ENCODE data around the gene TBKBP1.

Gene TBKBP1

GRCh38 chr17:47693731-47694580 is at the start of gene TBKBP1:
TBKBP1 (plus strand) TSS chr17:47694161; CDS start chr17:47696113, 1,952 bp downstream.
- in situ Hi-C loops (cut with HindIII; ENCODE audit: low sequenced_read_pairs), result no loop called here

- in situ Hi-C loops (cut with HindIII; ENCODE audit: low sequenced_read_pairs), result no loop called here
These were observed 49.6 kb upstream of the TBKBP1 start for GRCh38 chr17:47644324-47644723.

- in situ Hi-C loops (cut with HindIII; ENCODE audit: low sequenced_read_pairs), result no loop called here
These were observed 44.6 kb upstream of the TBKBP1 start, which contains the start of gene KPNB1 for GRCh38 chr17:47649153-47649971. KPNB1 (plus strand) TSS chr17:47649919; CDS start chr17:47650245, 326 bp downstream.

- in situ Hi-C loops (cut with HindIII; ENCODE audit: low sequenced_read_pairs), result no loop called here
These were observed 43.9 kb upstream of the TBKBP1 start for GRCh38 chr17:47649972-47650524.

- in situ Hi-C loops (cut with HindIII; ENCODE audit: low sequenced_read_pairs), result no loop called here
These were observed 43.1 kb upstream of the TBKBP1 start for GRCh38 chr17:47650525-47651522.

GRCh38 chr17:47651704-47652103 is 42.3 kb upstream of the TBKBP1 start:
- in situ Hi-C loops (cut with HindIII; ENCODE audit: low sequenced_read_pairs), result no loop called here

- in situ Hi-C loops (cut with HindIII; ENCODE audit: low sequenced_read_pairs), result no loop called here
These were observed 41.4 kb upstream of the TBKBP1 start for GRCh38 chr17:47652570-47652969.

GRCh38 chr17:47653442-47653841 is 40.5 kb upstream of the TBKBP1 start:
- in situ Hi-C loops (cut with HindIII; ENCODE audit: low sequenced_read_pairs), result no loop called here

- in situ Hi-C loops (cut with HindIII; ENCODE audit: low sequenced_read_pairs), result no loop called here
These were observed 39.0 kb upstream of the TBKBP1 start for GRCh38 chr17:47654991-47655390.

- in situ Hi-C loops (cut with HindIII; ENCODE audit: low sequenced_read_pairs), result no loop called here
These were observed 33.9 kb upstream of the TBKBP1 start for GRCh38 chr17:47660064-47660492.

- in situ Hi-C loops (cut with HindIII; ENCODE audit: low sequenced_read_pairs), result no loop called here
These were observed 29.9 kb upstream of the TBKBP1 start for GRCh38 chr17:47663912-47664623.

GRCh38 chr17:47664624-47664941 is 29.4 kb upstream of the TBKBP1 start:
- in situ Hi-C loops (cut with HindIII; ENCODE audit: low sequenced_read_pairs), result no loop called here

- in situ Hi-C loops (cut with HindIII; ENCODE audit: low sequenced_read_pairs), result no loop called here
These were observed 28.3 kb upstream of the TBKBP1 start for GRCh38 chr17:47665655-47666054.

GRCh38 chr17:47669081-47669480 is 24.9 kb upstream of the TBKBP1 start:
- in situ Hi-C loops (cut with HindIII; ENCODE audit: low sequenced_read_pairs), result no loop called here

- in situ Hi-C loops (cut with HindIII; ENCODE audit: low sequenced_read_pairs), result loop anchor here (5.0 kb wide), 1 partner anchor 47 kb away; no protein-coding TSS in a partner anchor
These were observed 23.9 kb upstream of the TBKBP1 start for GRCh38 chr17:47670064-47670463.

- in situ Hi-C loops (cut with HindIII; ENCODE audit: low sequenced_read_pairs), result loop anchor here (5.0 kb wide), 1 partner anchor 43 kb away; no protein-coding TSS in a partner anchor
These were observed 19.5 kb upstream of the TBKBP1 start for GRCh38 chr17:47674499-47674898.

GRCh38 chr17:47675380-47676198 is 18.4 kb upstream of the TBKBP1 start:
- in situ Hi-C loops (cut with HindIII; ENCODE audit: low sequenced_read_pairs), result no loop called here

- in situ Hi-C loops (cut with HindIII; ENCODE audit: low sequenced_read_pairs), result no loop called here
These were observed 17.8 kb upstream of the TBKBP1 start for GRCh38 chr17:47676199-47676472.

Data from endothelial cell of hepatic sinusoid (primary cell).